HPDE6-E6E7 (cell line): Measurements from ENCODE around the gene MYCBPAP.
A peak's percentile ranks its signal among the peaks of the same experiment; 100 is the strongest.

Experiments
- DNase-seq: peaks from one replicate; pipeline ENCODE4 v3.0.0; 2011; ENCODE audit warnings: missing footprints; ENCODE audit errors: extremely low spot score

The MYCBPAP gene

GRCh38 chr17:50518384-50519023 lies 10.3 kb downstream of the MYCBPAP start:
- no peak for DNase-seq

GRCh38 chr17:50519141-50519834 lies 11.0 kb downstream of the MYCBPAP start:
- no peak for DNase-seq

DNA sequence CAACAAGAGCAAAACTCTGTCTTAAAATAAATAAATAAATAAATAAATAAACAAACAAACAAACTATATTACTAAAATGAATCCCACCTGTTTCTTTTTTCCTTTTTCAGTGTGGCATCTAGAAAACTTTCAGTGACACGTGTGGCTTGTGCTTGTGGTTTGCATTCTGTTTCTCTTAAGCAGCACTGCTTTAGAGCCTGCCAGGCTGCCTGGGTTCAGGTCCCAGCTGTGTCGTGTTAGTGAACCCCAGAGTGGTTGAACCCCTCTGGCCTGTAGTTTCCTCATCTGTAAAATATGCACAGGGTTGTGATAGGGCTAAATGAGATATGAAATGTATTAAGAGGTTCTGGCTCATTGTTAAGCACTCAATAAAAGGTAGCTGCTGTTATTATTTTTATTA lies 12.2 kb downstream of the MYCBPAP start:
- no peak for DNase-seq

- no peak for DNase-seq
Observed at GRCh38 chr17:50521514-50521913, 13.3 kb downstream of the MYCBPAP start.

- DNase-seq, result no peak
Observed at GRCh38 chr17:50522766-50523165, 14.5 kb downstream of the MYCBPAP start.

GRCh38 chr17:50523208-50523607 lies 15.0 kb downstream of the MYCBPAP start:
- DNase-seq, result no peak

GRCh38 chr17:50524838-50525237 lies 16.6 kb downstream of the MYCBPAP start:
- no peak for DNase-seq

DNA sequence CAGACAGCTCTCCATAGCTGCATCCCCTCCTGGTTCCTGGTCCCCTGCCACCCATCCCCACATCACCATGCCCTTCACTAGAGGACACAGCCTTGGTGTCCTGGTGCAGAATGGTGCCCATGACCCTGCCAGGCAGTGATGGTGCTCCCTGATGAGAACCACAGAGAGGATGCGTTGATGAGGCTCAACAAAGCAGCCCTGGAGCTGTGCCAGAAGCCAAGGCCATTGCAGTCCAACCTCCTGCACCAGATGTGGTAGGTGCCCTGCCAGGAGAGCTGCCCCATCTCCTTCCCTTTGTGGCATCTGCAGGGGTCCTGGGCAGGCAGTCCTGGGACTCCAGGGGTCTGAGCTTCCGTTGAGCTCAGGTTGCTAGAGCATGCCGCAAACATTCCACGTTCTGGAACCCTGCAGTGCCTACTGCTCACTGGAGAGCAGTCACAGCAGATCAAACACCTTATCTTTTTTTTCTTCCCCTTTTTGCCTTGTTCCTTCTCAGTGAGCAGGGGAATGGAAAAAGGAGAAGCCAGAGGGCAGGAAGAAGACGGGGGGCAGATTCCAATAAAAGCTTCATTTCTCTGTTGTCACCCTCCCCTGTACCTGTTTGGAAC lies 19.0 kb downstream of the MYCBPAP start:
- no peak for DNase-seq

GRCh38 chr17:50527949-50528474 lies 19.8 kb downstream of the MYCBPAP start:
- no peak for DNase-seq

DNA sequence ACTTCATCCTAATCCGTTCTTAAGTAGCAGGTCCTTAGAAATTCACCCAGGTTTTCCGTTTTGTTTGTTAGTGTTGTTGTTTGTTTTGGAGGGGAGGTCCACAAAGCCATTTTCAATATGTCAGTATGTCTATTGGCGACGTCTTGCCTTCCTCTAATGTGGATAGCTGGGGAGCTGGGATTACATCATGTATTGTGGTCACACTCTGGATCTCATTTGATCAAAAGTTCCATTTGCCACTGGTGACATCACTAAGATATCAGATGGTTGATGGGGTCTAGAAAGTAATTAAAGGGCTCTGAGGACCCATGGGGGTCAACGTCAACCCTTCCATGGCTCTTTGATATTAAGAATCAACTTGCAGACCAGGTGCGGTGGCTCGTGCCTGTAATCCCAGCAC lies 21.6 kb downstream of the MYCBPAP start:
- no peak for DNase-seq

DNA sequence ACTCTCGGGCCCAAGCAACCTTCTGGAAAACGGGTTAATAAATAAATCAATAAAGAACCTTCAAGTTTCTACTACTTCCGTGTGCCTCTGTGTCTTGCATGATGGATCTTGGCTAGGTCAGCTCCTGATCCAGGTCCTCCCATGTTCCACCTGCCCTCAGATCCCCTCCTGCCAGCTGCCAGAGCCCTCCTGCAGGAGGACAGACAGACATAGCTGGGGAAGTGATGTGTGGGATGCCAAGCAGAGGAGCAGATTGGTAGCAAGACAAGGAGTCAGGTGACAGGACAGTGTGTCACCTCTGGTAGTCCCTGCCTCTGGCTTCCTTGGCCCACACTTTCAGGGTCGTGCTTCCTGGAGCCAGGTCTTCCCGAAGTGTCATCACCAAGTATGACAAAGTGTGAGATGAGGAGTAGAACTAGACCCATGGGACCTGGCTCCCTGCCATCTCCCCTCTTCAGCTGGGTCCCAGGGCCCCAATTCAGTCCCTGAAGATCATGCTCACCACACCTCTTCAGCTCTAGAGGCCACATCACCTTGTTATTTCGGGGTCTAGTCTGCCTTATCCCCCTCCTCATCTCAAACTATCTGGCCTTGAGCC lies 23.3 kb downstream of the MYCBPAP start:
- no peak for DNase-seq

DNA sequence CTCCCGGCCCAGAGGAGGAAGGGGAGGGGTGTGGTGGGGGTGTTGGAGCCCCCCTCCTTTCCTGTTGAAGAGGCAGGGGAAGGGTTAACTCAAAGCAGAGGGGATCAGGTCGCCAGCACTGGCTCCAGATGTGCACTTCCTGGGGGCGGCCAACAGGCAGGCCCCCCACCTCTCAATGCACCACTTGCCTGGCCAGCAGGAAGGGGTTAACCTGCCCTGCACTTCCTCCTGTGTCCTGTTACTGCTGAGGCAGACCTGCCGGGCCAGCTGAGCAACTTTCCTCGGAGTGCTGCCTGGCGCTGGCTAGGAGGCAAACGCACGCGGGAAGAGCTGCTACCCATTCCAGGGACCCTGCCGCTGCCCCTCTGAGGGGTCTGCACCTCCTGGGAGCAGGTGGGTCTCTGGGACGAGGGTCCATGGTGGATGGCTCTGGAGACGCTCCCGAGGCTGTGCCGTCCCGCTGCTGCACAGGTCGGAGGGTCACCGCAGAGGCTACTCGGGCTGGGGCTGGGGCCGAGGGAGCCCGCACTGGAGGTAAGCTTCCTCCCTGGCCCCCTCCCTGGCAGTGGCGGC lies 24.3 kb downstream of the MYCBPAP start, which contains the start of gene EPN3:
Gene EPN3, plus strand, starts transcription at position 284 of the 573 bp plus-strand sequence. CDS start 3,822 bp downstream, outside the sequence.
- DNase-seq, result peak; percentile 94

DNA sequence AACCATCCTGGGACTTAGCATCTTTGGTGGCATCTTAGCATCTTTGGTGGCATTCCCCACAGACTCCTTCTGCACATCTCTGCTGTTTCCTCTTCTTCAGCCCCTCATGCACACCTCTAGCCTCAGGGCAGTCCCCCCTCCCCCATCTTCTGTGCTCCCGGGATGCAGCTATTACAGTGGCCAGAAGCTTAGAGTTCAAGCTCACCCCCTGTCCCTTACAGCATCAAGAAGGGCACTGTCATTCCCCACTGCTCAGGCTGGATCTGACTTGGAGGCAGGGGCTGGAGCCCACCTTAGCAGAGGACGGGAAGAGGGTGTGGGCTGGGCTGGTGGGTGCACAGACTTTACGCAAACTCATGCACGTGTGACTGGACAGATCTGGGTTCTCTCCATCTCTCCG lies 24.9 kb downstream of the MYCBPAP start:
- no peak for DNase-seq

DNA sequence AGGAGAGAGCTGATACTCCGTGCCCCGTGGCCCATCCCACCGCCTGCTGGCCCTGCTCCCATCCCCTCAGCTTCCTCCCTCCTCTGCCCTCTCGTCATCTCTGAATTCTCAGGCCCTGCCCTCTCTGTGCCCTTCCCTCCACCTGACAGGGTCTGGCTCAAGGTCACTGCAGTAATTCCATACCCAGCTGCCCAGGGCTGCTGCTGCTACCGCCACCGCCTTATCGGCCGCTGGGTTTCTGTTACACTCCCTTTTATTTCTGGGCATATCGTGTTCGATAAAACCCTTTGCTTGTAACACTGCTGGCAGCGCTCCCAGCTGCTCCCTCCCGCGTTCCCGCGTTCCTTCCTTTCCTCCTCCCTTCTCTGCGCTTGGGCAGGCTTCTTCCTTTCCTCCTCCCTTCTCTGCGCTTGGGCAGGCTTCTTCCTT lies 25.5 kb downstream of the MYCBPAP start:
- DNase-seq, result no peak

- peak; percentile 95 for DNase-seq
Observed at GRCh38 chr17:50534222-50534978, 26.2 kb downstream of the MYCBPAP start.

GRCh38 chr17:50534979-50535326 lies 26.7 kb downstream of the MYCBPAP start:
- DNase-seq, result no peak

DNA sequence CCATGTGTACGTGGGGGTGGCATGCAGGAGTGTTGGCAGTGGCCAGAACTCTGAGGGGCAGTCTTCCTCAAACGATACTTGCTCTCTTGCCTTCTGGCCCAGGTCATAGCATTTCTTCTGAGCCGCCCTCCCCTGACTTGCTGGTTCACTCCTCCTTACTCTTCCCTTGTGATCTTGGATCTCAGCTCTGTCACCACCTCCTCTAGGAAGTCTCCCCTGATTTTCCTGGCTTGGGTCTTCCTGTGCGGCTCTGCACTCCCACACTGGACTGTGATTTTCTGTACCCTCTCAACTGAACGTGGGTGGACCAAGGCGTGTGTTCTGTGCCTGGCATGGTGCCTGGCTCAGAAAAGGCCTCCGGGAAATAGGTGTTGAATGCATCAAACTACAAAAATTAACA lies 27.2 kb downstream of the MYCBPAP start:
- no peak for DNase-seq

DNA sequence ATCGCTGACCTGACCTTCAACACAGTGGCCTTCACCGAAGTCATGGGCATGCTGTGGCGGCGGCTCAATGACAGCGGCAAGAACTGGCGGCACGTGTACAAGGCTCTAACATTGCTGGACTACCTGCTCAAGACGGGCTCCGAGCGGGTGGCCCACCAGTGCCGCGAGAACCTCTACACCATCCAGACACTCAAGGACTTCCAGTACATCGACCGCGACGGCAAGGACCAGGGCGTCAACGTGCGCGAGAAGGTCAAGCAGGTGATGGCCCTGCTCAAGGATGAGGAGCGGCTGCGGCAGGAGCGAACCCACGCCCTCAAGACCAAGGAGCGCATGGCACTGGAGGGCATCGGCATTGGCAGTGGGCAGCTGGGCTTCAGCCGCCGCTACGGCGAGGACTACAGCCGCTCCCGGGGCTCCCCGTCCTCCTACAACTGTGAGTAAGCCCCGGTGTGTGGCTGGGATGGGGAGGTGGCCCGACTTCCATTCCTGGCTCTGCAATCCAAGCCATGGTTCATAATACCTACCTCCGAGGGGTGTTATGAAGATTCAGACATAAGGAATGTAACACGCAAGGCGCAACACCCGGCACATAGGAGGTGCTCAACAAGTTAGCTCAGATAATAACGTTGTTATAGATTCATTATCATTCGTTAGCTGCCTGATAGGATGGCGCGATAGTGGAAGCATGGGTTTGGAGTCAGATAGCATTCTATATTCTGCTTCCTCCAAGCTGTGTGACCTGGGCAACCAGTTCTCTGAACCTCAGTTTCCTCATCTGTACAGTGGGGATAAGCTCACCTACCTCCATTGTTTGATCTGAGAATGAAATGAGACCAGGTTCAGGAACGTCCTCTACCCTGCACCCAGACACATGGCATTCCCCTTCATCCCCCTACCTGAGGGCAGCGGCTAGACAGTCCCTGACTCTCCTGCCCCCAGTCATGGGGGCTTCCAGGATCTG lies 28.7 kb downstream of the MYCBPAP start:
- DNase-seq, result no peak

DNA sequence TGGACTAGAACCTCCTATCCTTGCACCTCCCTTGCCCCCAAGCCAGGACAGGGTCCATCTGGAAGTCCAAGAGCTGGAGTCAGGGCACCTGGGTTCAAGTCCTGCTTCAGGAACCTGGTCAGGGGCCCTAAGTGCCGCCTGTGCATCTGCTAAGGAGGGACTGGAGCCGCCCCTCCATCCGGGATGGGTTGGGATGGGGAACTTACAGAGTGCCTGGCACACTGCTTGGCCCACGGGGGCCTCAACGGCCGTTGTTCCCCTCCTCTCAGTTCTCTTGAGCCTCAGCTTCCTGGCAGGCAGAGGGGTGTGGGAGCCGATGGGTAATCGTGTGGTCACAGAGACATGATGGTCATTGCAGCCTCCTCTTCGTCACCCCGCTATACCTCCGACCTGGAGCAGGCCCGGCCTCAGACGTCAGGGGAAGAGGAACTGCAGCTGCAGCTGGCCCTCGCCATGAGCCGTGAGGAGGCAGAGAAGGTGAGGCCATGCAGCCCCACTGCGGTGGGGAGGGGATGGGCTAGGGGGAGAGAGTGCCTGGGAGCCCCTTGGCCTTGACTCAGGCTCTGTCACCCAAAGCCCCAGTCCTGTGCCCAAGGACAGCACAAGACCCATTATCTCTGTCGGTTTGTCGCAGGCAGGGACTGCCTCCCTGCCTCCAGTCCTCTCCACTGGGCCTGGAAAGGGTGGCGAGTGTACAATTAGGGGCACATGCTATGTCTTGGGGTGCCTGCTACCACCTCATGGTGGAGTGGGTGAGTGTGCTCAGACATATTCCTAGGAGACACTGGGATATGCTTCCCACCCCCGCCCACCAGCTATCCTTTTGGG lies 29.7 kb downstream of the MYCBPAP start:
- DNase-seq, result no peak
